GM18511 (cell line): ENCODE measurements around the gene CALHM1.
"Not testable (repeated sequence)": the region's sequence is repeated elsewhere in the genome, so short reads cannot be mapped to it uniquely, and the experiment has no call there.

Source experiments
- ATAC-seq: cut with Tn5 transposase; IDR thresholded peaks from one replicate; pipeline ENCODE4 v1.9.1; 2021; ENCODE audit warnings: mild to moderate bottlenecking, moderate library complexity; ENCODE audit not compliant: unreplicated experiment

CALHM1 gene, protein sequence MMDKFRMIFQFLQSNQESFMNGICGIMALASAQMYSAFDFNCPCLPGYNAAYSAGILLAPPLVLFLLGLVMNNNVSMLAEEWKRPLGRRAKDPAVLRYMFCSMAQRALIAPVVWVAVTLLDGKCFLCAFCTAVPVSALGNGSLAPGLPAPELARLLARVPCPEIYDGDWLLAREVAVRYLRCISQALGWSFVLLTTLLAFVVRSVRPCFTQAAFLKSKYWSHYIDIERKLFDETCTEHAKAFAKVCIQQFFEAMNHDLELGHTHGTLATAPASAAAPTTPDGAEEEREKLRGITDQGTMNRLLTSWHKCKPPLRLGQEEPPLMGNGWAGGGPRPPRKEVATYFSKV

DNA sequence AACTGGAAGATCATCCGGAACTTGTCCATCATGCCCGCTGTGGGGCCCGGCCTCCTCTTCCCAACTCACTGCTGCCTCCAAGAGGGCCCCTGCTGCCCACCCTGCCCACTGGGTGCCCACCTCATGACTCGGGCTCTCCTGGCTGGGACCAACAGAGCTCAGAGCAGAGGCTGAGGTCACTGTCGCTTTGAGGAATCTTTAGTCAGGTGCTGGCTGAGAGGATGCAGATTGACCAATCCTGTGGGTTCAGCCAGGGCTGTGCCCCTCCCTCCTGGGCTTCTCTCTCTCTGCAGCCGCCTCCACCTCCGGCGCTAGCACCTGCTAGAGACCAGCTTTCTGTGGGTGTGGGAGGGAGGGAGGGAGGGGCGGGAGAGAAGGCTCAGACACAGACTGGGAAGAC is at the start of gene CALHM1:
Gene CALHM1, minus strand, starts transcription at position 181 of the 400 bp plus-strand sequence. Its CDS starts 149 bp downstream, at position 32.
- ATAC-seq: peak; percentile 75

DNA sequence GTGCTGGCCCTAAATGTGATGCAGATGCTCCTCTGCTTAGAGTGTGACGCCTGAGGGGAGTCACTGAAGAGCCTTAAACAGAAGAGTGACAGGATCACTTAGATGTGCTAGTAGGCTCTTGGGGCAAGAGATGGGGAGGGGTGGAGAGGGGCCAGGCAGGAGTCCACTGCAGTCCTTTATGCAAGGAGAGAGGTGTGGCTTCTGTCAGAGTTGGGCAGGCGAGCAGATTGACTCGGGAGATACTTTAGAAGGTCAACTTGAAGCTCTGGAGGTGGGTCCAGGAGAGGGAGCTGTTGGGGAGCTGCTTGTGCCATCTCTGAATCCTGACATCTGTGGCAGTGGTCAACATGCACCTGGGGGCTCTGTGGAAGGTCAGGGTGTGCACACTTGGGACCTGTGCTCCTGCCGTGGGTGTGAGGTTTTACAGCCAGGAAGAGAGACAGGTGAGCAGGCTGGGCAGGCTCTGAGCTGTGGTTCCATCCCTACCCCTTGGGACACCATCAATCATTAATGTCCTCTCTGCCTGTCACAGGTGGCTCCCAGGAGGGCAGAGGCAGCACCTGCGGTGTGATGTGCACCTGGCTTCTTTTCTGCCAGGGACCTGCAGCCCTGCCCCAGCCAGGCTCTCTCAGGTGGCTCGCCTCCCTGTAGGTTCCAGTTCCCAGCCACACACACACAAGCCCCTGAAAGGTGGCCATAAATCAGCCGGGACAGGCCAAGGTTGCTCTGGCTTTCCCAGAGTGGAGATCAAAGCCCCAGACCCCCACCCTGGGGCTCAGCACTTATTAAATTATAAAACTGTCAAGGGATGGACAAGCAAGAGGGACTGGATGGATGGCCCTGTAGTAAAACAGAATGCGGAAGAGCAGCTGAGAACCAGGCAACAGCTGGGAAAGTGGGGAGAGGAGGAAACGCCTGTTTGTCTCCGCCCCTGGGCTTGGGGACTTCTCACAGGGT is 48.8 kb upstream of the CALHM1 start:
- ATAC-seq: no peak

DNA sequence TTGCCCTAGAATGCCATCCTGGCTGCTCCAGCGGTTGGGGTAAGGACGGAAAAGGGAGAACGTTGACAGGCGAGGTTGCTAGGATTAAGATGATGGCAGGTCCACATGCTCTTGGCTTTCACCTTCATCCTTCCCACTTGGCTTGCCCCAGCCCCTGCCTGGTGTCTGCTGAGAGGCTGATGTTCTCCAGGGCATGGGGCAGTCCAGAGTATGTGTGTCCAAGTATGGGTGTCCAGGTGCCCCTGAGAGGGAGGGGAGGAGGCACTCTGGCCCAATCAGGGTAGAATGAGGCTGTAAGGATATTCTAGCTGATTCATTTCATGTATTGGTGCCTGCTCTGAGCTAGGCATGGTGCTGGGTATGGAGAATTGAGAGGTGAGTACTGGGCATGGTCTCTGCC is 47.4 kb upstream of the CALHM1 start:
- no peak for ATAC-seq

DNA sequence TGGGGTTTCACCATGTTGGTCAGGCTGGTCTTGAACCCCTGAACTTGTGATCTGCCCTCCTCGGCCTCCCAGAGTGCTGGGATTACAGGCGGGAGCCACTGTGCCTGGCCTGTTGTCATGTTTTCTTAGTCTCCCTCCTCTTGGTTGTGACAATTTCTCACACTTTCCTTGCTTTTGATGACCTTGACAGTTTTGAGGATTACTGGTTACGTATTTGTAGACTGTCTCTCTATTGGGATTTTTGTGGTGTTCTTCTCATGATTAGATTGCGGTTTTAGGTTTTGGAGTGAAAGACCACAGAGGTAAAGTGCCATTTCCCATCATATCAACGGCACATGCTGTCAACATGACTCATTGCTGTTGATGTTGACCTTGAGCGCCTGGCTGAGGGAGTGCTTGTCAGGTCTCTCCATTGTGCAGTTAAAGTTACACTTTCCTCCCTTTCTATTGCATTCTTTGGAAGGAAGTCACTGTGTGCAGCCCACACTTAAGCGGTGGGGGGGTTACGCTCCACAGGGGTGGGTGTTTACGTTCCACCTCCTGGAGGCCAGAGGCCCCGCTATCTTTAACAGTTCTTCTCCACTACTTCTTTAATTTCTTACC is 45.6 kb upstream of the CALHM1 start:
- ATAC-seq: peak; percentile 64

DNA sequence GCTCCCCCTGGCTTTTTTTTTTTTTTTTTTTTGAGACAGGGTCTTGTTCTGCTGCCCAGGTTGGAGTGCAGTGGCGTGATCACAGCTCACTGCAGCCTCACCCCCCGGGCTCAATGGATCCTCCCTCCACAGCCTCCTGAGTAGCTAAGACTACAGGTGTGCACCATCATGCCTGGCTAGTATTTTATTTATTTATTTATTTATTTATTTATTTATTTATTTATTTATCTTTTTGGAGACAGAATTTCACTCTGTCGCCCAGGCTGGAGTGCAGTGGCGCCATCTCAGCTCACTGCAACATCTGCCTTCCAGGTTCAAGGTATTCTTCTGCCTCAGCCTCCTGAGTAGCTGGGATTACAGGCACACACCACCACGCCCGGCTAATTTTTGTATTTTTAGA is 45.1 kb upstream of the CALHM1 start:
- not testable (repeated sequence) for ATAC-seq

DNA sequence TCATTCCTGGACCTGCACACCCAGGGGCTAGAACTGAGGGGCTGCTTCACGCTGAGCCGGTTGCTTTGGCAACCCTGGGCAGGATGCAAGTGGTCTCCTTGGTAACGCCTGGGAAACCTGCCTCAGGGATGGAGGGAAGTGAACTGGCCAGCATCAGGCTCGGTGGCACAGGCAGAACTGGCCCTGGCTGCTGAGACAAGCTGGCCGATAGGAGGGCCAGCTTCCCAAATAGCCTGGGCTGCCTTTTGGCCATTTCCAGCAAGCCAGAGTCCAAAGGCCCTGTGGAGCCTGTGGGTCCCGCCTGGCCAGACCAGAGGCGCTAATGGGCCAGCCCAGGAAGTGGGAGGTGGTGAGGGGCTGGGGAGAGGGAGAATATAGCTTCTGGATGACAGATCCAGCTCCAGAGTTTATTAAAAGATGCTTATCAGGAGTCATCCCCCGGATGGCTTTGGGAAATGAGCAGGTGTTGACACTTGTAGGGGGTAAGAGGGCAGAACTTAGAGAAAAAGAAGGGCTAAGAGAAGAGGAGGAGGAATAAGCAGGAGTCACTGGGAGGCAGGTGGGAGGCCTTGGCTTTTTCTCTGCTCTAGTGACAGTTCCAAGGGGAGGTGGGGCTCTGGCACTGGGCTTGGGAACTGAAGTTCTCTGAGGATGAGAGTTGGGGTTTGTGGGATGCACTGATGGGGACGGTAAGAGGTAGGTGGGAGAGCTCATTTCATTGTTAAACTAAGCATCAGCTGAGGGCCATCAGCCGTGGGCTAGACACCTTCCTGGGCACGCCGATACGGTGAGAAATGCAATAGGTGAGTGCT is 44.4 kb upstream of the CALHM1 start:
- ATAC-seq: no peak

DNA sequence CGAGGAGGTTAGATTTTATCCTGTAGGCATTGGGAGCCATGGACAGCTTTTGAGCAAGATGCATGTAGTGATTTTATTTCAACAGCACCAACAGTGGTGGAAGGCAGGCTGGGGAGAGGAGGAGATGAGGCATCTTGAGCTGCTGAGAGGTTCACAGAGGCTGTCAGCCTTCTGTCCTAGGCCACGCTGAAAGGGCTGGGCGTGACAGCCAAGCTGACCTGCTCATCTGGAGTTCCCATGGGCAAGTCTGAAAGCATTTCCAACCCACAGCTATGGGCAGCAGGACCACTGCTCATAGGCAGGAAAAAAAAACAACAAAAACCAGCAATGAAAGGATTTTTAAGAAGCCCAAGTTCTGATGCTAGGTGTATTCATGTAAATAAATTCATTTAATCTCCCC is 42.5 kb upstream of the CALHM1 start:
- ATAC-seq: no peak

DNA sequence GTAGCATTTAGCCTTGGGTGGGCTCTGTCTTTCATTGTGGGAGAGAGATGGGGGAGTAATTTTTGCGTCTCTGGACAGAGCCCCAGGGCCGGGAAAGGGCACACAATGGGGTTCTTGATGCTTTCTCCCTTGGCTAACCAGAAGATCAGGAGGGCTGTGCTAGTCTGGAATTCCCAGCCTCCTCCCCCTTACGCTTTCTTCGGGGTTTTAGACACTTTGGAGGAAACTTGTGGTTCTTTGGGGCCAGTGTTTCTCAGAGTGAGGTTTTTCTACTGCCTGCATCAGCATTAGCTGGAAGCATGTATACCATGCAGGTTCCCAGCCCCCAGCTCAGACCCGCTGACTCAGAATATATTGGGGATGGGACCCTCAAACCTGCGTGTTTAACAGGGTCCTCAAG is 41.8 kb upstream of the CALHM1 start:
- no peak for ATAC-seq

DNA sequence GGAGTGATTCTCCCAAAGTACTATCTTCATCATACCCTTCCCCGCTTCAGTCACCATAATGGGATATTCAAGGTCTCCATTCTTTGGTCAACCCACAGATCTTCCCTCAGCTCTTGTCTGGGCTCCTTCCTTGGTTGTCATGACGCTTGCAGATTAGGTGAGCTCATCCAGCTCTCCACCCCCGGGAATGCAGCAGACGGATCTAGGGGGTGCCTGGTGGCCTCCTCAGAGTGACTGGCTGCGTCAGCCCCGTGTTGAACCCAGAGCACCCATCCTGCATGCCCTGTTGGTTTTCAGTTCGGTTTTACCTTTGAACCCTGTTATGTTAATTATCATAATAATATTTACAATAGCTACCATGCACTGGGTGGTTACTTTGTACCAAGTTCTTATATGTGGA is 41.2 kb upstream of the CALHM1 start:
- no peak for ATAC-seq

DNA sequence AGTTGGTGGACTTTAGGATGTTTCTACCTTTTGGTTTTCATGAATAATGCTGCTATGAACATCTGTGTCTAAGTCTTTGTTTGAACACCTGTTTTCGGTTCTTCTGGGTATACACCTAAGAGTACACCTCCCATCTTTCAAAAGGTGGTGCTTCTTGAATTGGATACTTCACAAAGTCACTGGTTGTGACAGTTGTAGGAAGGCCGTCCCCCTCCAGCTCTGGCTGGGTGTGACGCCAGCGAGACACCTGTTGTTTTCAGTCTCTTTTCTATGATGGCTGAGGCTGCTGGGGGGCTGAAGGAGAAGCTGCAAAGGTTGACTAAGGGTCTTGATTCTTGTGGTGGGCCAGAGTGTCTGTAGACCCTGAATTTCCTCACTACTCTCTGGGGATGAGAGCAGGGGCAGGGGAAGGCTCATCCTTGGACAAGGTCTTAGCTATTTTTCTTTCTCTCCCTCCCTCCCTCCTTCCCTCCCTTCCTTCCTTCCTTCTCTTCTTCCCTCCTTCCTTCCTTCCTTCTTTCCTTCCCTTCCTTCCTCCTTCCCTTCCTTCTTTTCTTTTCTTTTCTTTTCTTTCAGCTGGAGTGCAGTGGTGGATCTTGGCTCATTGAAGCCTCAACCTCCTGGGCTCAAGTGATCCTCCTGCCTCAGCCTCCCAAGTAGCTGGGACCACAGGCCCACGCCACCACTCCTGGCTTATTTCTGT is 40.4 kb upstream of the CALHM1 start:
- ATAC-seq: no peak

DNA sequence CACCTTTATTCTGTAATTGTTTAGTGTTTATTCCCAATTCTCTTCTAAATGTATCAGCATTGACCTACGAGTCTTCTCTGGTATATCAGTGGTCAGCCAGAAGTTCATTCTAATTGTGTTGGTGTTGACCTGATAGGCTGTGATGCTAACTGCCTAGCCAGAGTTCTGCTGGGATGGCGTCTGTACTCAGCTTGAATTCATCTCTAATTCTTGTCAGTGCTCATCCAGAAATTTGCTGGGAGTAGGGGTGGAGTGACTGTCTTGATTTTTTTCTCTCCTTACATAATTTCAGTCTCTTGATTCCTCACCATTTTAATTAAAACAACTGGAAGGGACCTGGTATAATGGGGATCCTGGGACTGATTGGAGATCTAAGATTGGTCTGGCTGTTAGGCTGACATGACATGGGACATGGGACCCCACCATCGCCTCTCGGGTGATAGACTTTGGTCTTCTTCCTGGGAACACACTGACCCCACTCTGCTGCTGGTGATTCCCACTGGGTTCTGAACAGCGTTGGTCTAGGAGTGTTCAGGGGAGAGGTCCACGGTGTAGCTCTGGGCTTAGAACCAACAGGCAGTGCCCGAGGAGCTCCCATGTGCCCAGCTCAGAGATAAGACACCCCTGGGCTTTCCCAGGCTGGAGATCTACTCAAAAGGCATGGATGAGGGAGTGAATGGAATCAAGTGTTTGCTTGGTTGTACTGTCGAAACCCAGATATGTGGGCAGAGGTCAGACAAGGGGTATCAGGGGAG is 38.6 kb upstream of the CALHM1 start:
- no peak for ATAC-seq

DNA sequence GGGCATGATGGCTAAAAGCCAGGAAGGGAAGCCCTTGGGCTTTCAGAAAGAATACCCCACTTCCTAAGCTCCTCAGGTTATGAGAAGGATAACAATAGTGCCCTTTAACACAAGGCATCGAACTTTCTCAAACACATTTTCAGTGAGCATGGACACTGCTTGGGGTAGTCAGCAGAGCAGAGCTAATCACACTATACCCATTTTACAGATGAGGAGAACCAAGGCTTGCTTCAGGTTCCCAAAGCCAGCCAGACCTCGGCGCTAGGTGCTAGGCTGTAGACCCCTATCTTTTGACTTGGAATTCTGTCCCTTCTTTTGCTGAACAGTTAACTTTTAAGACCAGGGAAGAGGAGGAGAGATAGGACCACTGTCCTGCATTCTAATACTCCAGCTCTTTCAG is 36.6 kb upstream of the CALHM1 start:
- ATAC-seq: no peak

DNA sequence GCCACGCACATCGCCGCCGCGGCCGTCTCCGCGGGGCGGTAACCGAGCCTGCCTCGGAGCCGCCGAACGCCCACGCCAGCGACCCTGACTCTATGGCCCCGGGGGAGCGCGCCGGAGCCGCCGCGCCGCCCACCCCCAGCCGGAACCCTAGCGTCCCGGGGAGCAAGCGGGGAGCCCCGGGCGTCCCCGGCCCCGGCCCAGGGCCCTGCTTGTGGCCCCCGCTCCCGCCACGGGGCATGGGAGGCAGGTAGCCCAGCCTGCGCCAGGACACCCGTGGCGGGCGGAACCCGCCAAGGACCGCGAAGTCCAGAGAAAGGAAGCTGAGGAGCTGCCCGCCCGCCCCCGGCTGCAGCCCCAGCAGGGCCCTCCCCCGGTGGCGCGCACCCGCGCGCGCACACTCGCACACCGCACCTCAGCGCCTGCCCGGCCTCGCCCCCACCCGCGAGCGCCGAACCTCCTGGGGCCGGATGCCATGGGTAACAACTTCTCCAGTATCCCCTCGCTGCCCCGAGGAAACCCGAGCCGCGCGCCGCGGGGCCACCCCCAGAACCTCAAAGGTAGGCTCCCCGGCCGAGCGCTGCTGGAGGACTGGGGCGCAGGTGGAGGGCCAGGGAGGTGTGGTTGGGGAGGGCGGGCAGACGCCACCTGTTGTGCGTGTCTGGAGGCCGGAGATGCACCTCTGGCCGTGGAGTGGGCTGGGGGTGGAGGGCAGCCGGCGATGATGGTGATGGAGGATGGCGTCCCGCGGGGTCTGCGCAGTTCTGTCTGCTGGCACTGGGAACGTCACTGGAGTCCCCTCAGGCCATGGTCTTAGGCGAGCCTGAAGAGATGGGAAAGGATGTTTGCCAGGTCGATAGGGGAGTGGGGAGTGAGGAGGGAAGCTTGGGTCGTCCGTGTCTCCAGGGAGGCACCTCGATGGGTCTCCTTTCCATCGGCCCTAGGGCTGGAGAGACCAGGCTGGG is 35.5 kb upstream of the CALHM1 start:
- ATAC-seq: no peak

DNA sequence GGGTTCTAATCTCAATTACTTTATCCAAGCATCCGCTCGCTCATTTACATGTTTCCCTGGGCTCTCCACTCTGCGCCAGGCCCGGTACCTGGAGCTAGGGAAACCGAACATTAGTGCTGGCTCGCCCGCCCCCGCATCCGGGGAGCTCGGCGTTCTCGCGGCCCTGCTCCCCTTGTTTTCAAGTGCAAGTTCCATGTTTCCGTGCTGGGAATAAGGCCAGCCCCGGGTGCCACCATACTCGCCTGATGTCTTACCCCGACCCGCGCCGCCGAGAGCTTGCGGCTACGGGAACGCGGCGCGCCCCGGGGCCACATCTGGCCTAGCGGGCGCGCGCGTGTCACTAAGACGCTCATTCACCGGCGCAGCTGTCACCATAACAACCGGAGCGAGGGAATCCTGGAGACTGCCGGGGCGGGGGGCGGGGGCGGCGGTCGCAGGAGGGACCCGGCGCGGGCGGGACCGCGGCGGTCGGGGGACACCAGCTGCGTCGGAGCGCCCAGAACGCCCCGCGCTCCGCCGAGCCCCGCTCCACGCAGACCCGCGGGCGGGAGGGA is 34.7 kb upstream of the CALHM1 start, which contains the start of gene NEURL1:
Gene NEURL1, plus strand, starts transcription at position 344 of the 554 bp plus-strand sequence. CDS start 683 bp downstream, outside the sequence.
- ATAC-seq: no peak

DNA sequence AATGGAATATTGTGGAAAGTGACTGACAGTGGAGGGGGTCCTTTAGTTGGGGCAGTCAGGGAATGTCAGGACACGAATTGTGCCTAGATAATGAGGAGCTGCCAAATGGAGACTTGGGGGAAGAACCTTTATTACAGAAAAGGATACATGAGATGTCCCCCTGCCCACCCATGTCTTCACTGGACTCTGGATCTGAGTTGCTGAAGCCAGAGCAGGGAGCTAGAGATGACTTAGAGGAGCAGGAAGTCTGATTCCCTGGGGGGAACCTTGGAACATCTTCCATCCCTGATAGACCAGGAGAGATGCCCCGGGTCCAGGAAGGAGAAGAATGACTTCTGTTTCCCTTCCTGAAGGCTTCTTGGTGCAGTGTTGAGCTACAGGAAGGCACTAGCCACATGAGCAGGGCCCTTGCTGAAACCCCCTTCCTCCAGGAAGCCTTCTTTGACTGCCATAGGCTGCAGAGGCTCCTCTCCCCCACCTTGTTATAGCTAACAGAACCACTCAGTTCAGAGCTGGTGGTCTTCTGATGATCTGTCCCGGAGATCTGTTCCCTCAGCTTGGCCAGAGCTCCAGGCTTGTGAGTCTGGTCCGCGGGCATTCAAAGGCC is 34.1 kb upstream of the CALHM1 start:
- no peak for ATAC-seq

DNA sequence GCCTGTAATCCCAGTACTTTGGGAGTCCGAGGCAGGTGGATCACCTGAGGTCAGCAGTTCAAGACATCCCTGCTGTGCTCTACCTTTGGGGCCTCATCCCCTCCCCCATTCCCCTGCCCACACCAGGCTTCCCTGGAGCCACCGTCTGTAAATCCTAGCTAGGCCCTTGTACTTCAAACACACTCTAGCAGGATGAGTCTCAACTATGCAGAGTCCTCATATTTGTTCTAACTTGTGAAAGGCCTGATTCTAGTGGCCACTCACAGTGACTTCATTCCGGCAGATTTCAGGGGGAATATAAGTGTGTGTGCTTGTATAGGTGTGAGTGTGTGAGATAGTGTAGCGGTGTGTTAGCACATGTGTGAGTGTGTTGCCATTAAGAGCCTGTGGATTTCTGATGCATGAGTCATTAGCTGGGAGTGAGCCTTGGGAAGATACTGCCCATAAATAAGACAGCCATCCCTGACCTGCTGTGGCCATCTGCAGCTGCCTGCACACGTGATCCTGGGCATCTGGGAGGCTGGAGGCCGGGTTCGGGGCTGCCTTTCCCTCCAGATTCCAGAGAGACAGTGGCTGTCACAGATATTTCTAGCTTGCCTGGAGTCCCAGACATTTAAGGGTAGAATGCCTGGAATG is 33.1 kb upstream of the CALHM1 start:
- no peak for ATAC-seq

DNA sequence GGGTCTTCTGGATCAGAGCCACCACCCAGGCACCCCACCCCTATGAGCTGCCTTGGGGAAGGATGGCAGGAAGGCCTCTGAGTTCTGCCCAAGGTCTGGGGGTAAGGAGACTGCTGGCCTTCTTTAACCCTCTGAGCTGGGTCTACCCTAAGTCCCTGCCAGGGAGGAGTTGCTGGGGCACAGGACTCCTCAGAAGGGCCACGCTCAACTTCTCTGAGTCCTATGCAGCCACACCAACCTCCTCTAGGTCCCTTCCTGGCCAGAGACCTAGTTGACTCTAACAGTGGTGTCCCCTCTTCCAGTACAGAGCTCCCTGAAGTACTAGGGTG is 32.2 kb upstream of the CALHM1 start:
- peak; percentile 35 for ATAC-seq
